CD4-positive, alpha-beta T cell (primary cell): ENCODE data around the gene KRTAP13-4. TPM values are rescaled to one million over a fixed set of nuclear protein-coding genes. Genes with fewer than 3 reads are reported as not detected.

Experiments
- ATAC-seq: fragments of 200-7000 bp; cut with Tn5 transposase; one replicate; pipeline ENCODE4 v1.10.0; 2022; ENCODE audit warnings: mild to moderate bottlenecking; ENCODE audit not compliant: poor library complexity
- CTCF ChIA-PET: fragments of 350-600 bp; sonication (Branson Sonifier 250); formaldehyde crosslinking; loops from one replicate; lab custom pipeline; 2021; ENCODE audit warnings: antibody characterized with exemption, inconsistent platforms; lab: Charles Lee
- POLR2A ChIA-PET: fragments of 350-600 bp; sonication (Branson Sonifier 250); formaldehyde crosslinking; loops from one replicate; lab custom pipeline; 2021; ENCODE audit warnings: antibody characterized with exemption, inconsistent platforms; lab: Charles Lee
- DNase-seq, 14 experiments: peaks; one replicate each; pipeline ENCODE4 v3.0.0-alpha.2; 2013 to 2020; ENCODE audit warnings: mixed read lengths in 2 of 14
- H3K27ac ChIP-seq, 2 donors: one replicate each; pipeline versions ENCODE4 v1.5.1 to v1.7.0; 2013; ENCODE audit warnings: low read length in 2 of 2, low read depth in 1 of 2, mild to moderate bottlenecking in 1 of 2
- H3K27me3 ChIP-seq, 2 experiments: 1 replicate in 1 of 2; 2 replicates in 1 of 2; pipeline versions ENCODE4 v1.6.1 to v1.7.0; 2013; ENCODE audit warnings: low read length in 2 of 2, control low read depth in 1 of 2, mild to moderate bottlenecking in 1 of 2, moderate library complexity in 1 of 2; ENCODE audit not compliant: insufficient read depth in 2 of 2, control insufficient read depth in 1 of 2
- H3K36me3 ChIP-seq: one replicate; pipeline ENCODE4 v1.6.1; 2013; ENCODE audit warnings: low read length, control low read depth; ENCODE audit not compliant: insufficient read depth
- H3K4me1 ChIP-seq: one replicate; pipeline ENCODE4 v1.6.1; 2013; ENCODE audit warnings: low read length, control low read depth; ENCODE audit not compliant: insufficient read depth
- H3K4me3 ChIP-seq: one replicate; pipeline ENCODE4 v1.5.1; 2013; ENCODE audit warnings: mild to moderate bottlenecking, low read length, moderate library complexity
- H3K9me3 ChIP-seq, 2 experiments: 1 replicate in 1 of 2; 2 replicates in 1 of 2; pipeline versions ENCODE4 v1.6.1 to v1.7.0; 2013; ENCODE audit warnings: low read length in 2 of 2, mild to moderate bottlenecking in 2 of 2, control low read depth in 1 of 2, moderate library complexity in 1 of 2; ENCODE audit not compliant: control insufficient read depth in 1 of 2, insufficient read depth in 1 of 2
- H3K27ac Mint-ChIP-seq: one replicate; pipeline ENCODE4 v1.8.0; 2020; ENCODE audit warnings: mixed read lengths
- H3K27me3 Mint-ChIP-seq: one replicate; pipeline ENCODE4 v1.8.0; 2021; ENCODE audit warnings: mixed read lengths
- H3K36me3 Mint-ChIP-seq: one replicate; pipeline ENCODE4 v1.8.0; 2021; ENCODE audit warnings: low read depth, mixed read lengths
- H3K4me1 Mint-ChIP-seq: one replicate; pipeline ENCODE4 v1.8.0; 2021; ENCODE audit warnings: low read depth, mixed read lengths
- H3K4me3 Mint-ChIP-seq: one replicate; pipeline ENCODE4 v1.8.0; 2020; ENCODE audit warnings: mild to moderate bottlenecking, mixed read lengths
- H3K9me3 Mint-ChIP-seq: one replicate; pipeline ENCODE4 v1.8.0; 2020; ENCODE audit warnings: mixed read lengths
- intact Hi-C, 2 experiments: fragments of 100-400 bp; cut with DNase I in 1 of 2; cut with micrococcal nuclease in 1 of 2; formaldehyde crosslinking; loops; one replicate each; pipeline versions ENCODE4 v1.15.1 to v1.9.0; 2023 to 2025; cut with DNase I, micrococcal nuclease
- total RNA-seq, 174 experiments: library from RNA in 2 of 174; stranded (reverse) in 2 of 174; gene quantifications; one replicate each; pipeline ENCODE4 v1.2.3 and lab custom pipeline; 2021 to 2026
- TF ChIP-seq, protein P1 (sequence below): fragments of 200-600 bp; IDR thresholded peaks from one replicate; pipeline ENCODE4 v1.8.0; 2022; ENCODE audit warnings: antibody characterized with exemption, mild to moderate bottlenecking

The KRTAP13-4 gene
- total RNA-seq, 2 experiments from 2014 or later: not detected

DNA sequence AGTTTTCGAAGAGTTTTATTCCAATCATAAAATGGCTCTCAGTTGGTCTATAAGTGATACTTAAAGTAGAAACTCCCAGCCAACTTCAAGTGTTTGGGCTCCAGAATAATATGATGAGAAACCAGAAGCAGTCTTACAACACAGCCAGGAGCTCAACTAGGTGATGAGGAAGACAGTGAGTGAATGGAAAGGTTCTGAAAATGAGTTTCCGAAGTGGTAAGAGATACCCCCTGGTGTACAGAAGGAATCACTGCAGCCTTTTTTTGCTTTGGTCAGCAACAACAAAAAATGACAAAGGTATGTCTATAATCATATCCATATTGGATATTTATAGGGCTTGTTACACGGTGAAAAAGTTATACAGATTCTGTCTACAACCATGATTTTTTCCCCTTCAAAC, 33.7 kb downstream of the KRTAP13-4 start:
- H3K27me3 ChIP-seq: no peaks in the 10 kb centered on the region
- H3K27ac ChIP-seq: no peak overlapping the region
- ATAC-seq (no peak), DNase-seq (no peak)
- H3K4me1 ChIP-seq: no peaks in the 10 kb centered on the region
- CTCF ChIA-PET: no interaction called here
- POLR2A ChIA-PET: no interaction called here
- TF ChIP-seq, protein P1, sequence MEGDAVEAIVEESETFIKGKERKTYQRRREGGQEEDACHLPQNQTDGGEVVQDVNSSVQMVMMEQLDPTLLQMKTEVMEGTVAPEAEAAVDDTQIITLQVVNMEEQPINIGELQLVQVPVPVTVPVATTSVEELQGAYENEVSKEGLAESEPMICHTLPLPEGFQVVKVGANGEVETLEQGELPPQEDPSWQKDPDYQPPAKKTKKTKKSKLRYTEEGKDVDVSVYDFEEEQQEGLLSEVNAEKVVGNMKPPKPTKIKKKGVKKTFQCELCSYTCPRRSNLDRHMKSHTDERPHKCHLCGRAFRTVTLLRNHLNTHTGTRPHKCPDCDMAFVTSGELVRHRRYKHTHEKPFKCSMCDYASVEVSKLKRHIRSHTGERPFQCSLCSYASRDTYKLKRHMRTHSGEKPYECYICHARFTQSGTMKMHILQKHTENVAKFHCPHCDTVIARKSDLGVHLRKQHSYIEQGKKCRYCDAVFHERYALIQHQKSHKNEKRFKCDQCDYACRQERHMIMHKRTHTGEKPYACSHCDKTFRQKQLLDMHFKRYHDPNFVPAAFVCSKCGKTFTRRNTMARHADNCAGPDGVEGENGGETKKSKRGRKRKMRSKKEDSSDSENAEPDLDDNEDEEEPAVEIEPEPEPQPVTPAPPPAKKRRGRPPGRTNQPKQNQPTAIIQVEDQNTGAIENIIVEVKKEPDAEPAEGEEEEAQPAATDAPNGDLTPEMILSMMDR: no peak
- Mint-ChIP-seq H3K4me3 (no peak overlapping the region), H3K36me3 (no peaks in the 10 kb centered on the region), H3K4me1 (no peaks in the 10 kb centered on the region), H3K27me3 (peaks cover 5% of the 10 kb centered on the region), H3K9me3 (no peaks in the 10 kb centered on the region), H3K27ac (no peak overlapping the region)
- intact Hi-C loops: no loop called here
- H3K4me3 ChIP-seq: no peak overlapping the region
- H3K9me3 ChIP-seq: peaks cover 0 to 4% of the 10 kb centered on the region in 2 experiments
- H3K36me3 ChIP-seq: no peaks in the 10 kb centered on the region

DNA sequence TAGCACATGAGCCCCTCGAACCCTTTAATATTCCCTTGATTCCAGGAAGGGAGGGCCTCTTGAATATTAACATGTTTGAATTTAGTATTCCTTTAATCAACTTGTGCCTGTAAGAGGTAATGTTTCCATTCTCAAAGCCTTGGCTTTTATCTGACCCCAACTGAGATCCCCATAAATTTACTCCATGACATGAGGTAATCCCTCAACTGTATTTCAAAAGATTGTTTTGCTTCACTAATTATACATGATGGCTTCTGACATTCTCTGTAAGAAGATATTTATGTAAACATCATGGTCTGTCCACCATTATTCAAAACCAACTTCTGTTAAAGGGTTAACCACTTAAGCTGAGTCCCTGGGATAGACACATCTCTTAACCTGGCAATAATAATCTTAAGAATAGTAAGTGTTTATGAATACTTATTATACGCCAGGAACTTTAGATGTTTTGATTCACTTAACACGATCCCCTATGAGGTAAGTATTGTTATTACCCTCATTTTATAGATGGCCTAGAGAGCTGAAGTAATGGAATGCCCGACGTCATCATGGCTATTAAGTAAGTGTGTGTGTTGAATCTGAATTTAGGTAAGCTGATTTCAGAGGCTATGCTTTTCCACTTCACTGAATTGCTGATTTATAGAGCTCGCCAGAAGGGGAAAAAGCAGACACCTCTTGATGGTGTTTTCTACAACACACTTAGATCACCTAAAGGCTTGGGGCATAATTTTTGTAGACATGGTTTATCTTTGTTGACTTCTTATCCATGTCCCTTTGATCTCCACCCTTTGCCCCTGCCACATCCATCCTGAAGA, 39.1 kb downstream of the KRTAP13-4 start:
- H3K27me3 Mint-ChIP-seq: peaks cover 5% of the 10 kb centered on the region
- TF ChIP-seq, protein P1: no peak
- H3K9me3 ChIP-seq: no peaks in the 10 kb centered on the region

DNA sequence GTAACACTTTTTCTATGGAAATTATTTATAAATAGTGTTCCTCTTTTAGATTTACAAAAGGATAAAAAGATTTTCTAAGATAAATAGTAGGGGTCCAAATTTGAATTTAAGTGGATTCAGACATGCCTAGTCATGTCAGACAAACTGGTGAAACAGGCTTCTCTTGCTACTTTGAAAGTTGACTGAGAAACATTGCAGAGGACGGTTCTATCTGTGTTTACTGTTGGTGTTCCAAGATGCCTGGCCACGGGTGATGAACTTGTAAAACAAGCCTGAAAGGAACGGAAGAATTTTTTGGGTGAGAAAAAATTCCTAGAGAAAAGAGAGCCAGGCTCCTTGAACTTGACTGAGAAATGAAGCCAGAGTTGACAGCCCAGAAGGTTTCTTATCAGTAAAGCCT, 48.0 kb downstream of the KRTAP13-4 start:
- Mint-ChIP-seq H3K4me1 (no peaks in the 10 kb centered on the region), H3K4me3 (no peak overlapping the region), H3K27me3 (peaks cover 6% of the 10 kb centered on the region), H3K9me3 (no peaks in the 10 kb centered on the region), H3K27ac (no peak overlapping the region), H3K36me3 (no peaks in the 10 kb centered on the region)
- no peak for ATAC-seq
- Histone ChIP-seq H3K4me1 (no peaks in the 10 kb centered on the region), H3K27me3 (no peaks in the 10 kb centered on the region), H3K9me3 (no peaks in the 10 kb centered on the region), H3K36me3 (no peaks in the 10 kb centered on the region), H3K27ac (no peak overlapping the region), H3K4me3 (no peak overlapping the region)
- intact Hi-C loops: no loop called here
- TF ChIP-seq, protein P1: no peak
- DNase-seq: no peak
- ChIA-PET CTCF (no interaction called here), POLR2A (no interaction called here)

More for the DNA sequence above, 39.1 kb downstream of the KRTAP13-4 start:
- Histone ChIP-seq H3K4me3 (no peak overlapping the region), H3K27me3 (no peaks in the 10 kb centered on the region), H3K4me1 (no peaks in the 10 kb centered on the region), H3K36me3 (no peaks in the 10 kb centered on the region), H3K27ac (no peak overlapping the region)
- intact Hi-C loops: no loop called here
- Mint-ChIP-seq H3K36me3 (no peaks in the 10 kb centered on the region), H3K9me3 (no peaks in the 10 kb centered on the region), H3K4me1 (no peaks in the 10 kb centered on the region), H3K27ac (no peak overlapping the region), H3K4me3 (no peak overlapping the region)
- DNase-seq (no peak), ATAC-seq (no peak)
- CTCF ChIA-PET: no interaction called here
- POLR2A ChIA-PET: no interaction called here
